ENCODE measurements around the gene REV3L.

REV3L gene

GRCh38 chr6:111254779-111255166 is 228.2 kb downstream of the REV3L start:
- no peak for DNase-seq

- no peak for DNase-seq
These were observed 228.8 kb downstream of the REV3L start for GRCh38 chr6:111254004-111254778.

- no peak for DNase-seq
These were observed 230.3 kb downstream of the REV3L start for GRCh38 chr6:111252726-111253125.

GRCh38 chr6:111250791-111251354 is 232.1 kb downstream of the REV3L start:
- no peak for DNase-seq
